Activated CD4-positive, alpha-beta T cell treated with anti-CD3 and anti-CD28 coated beads, Interleukin-2, amount 50 U/mL, for 16 hours (primary cell): ENCODE measurements around the gene TMEM59L.

Experiments
- DNase-seq: peaks from one replicate; pipeline ENCODE4 v3.0.0-alpha.2; 2020

TMEM59L gene

GRCh38 chr19:18660051-18660910 lies 47.6 kb downstream of the TMEM59L start:
- no peak for DNase-seq

GRCh38 chr19:18660939-18661670 lies 48.4 kb downstream of the TMEM59L start:
- DNase-seq: no peak

GRCh38 chr19:18662972-18663732 lies 50.5 kb downstream of the TMEM59L start:
- no peak for DNase-seq

GRCh38 chr19:18663940-18664530 lies 51.4 kb downstream of the TMEM59L start:
- no peak for DNase-seq

- DNase-seq: no peak
Observed at GRCh38 chr19:18665771-18666202, 53.1 kb downstream of the TMEM59L start.

- no peak for DNase-seq
Observed at GRCh38 chr19:18666317-18666716, 53.6 kb downstream of the TMEM59L start.

GRCh38 chr19:18666784-18667183 lies 54.1 kb downstream of the TMEM59L start:
- DNase-seq: no peak

GRCh38 chr19:18667531-18668251 lies 55.0 kb downstream of the TMEM59L start:
- DNase-seq: no peak

- DNase-seq: no peak
Observed at GRCh38 chr19:18668252-18668631, 55.6 kb downstream of the TMEM59L start.

GRCh38 chr19:18668744-18669523 lies 56.3 kb downstream of the TMEM59L start:
- no peak for DNase-seq

- DNase-seq: no peak
Observed at GRCh38 chr19:18669524-18669817, 56.8 kb downstream of the TMEM59L start.

- no peak for DNase-seq
Observed at GRCh38 chr19:18669883-18670282, 57.2 kb downstream of the TMEM59L start.

- DNase-seq: no peak
Observed at GRCh38 chr19:18670312-18670711, 57.6 kb downstream of the TMEM59L start.
